Large intestine (tissue), 3 donors: Measurements from ENCODE around the gene TRABD2A. TPM values are rescaled to one million over a fixed set of nuclear protein-coding genes. Genes with fewer than 3 reads are reported as not detected.

Experiments used
- DNase-seq, 2 donors: peaks; one replicate each; pipeline versions ENCODE4 v3.0.0 to v3.0.0-alpha.2; 2013
- H3K27ac ChIP-seq: one replicate; pipeline ENCODE4 v1.5.1; 2013; ENCODE audit warnings: low read length
- H3K27me3 ChIP-seq: 2 replicates; pipeline ENCODE4 v1.6.1; 2013; ENCODE audit warnings: low read length; ENCODE audit not compliant: control insufficient read depth, insufficient read depth
- H3K36me3 ChIP-seq: 2 replicates; pipeline ENCODE4 v1.6.1; 2013; ENCODE audit warnings: low read length; ENCODE audit not compliant: control insufficient read depth, insufficient read depth
- H3K4me1 ChIP-seq: one replicate; pipeline ENCODE4 v1.6.1; 2013; ENCODE audit warnings: low read length; ENCODE audit not compliant: control insufficient read depth, insufficient read depth
- H3K4me3 ChIP-seq: one replicate; pipeline ENCODE4 v1.5.1; 2013; ENCODE audit warnings: low read length
- H3K9me3 ChIP-seq: one replicate; pipeline ENCODE4 v1.6.1; 2013; ENCODE audit warnings: mild to moderate bottlenecking, low read depth, low read length, moderate library complexity; ENCODE audit not compliant: control insufficient read depth
- WGBS: methylation state at CpG from one replicate; pipeline ENCODE4 v1.1.5; 2013; ENCODE audit warnings: low lambda C conversion rate; ENCODE audit not compliant: insufficient coverage; 5-methylcytosine and 5-hydroxymethylcytosine counted together
- polyA plus RNA-seq: library from polyadenylated mRNA; unstranded; fragments of 120-200 nt; gene quantifications from one replicate; pipeline ENCODE4 v1.2.1, GENCODE V29; 2013

TRABD2A gene
- polyA plus RNA-seq, 1 donor = 18.0 TPM

GRCh38 chr2:84851876-84852275 is 29.0 kb downstream of the TRABD2A start:
- Histone ChIP-seq H3K4me1 (peaks cover 10% of the 10 kb centered on the region), H3K36me3 (no peaks in the 10 kb centered on the region), H3K27me3 (no peaks in the 10 kb centered on the region), H3K4me3 (no peak overlapping the region), H3K27ac (no peak overlapping the region), H3K9me3 (no peaks in the 10 kb centered on the region)
- no peak for DNase-seq
- no CpG with 5 or more reads among the region's 3 CpGs for WGBS

GRCh38 chr2:84850471-84850870 is 30.4 kb downstream of the TRABD2A start:
- Histone ChIP-seq H3K4me3 (no peak overlapping the region), H3K36me3 (no peaks in the 10 kb centered on the region), H3K27ac (no peak overlapping the region), H3K27me3 (no peaks in the 10 kb centered on the region), H3K4me1 (peaks cover 8% of the 10 kb centered on the region), H3K9me3 (no peaks in the 10 kb centered on the region)
- WGBS = no CpG with 5 or more reads among the region's 4 CpGs
- DNase-seq = no peak

GRCh38 chr2:84849271-84849952 is 31.5 kb downstream of the TRABD2A start:
- H3K4me3 ChIP-seq = no peak overlapping the region
- no peaks in the 10 kb centered on the region for H3K27me3 ChIP-seq
- no peak overlapping the region for H3K27ac ChIP-seq
- no peaks in the 10 kb centered on the region for H3K36me3 ChIP-seq
- DNase-seq = no peak
- WGBS = no CpG with 5 or more reads among the region's 8 CpGs
- H3K4me1 ChIP-seq = peaks cover under 1% of the 10 kb centered on the region
- H3K9me3 ChIP-seq = no peaks in the 10 kb centered on the region

- Histone ChIP-seq H3K27me3 (no peaks in the 10 kb centered on the region), H3K27ac (no peak overlapping the region)
- WGBS = no CpG with 5 or more reads among the region's 5 CpGs
Measured at GRCh38 chr2:84847326-84848050, 33.4 kb downstream of the TRABD2A start.

GRCh38 chr2:84846741-84847142 is 34.1 kb downstream of the TRABD2A start:
- no peak overlapping the region for H3K4me3 ChIP-seq
- no peak overlapping the region for H3K27ac ChIP-seq
- peak in 1 of 2 donors; percentile 9 for DNase-seq
- no peaks in the 10 kb centered on the region for H3K36me3 ChIP-seq
- no CpG with 5 or more reads among the region's 2 CpGs for WGBS
- H3K9me3 ChIP-seq = no peaks in the 10 kb centered on the region
- H3K27me3 ChIP-seq = no peaks in the 10 kb centered on the region
- H3K4me1 ChIP-seq = no peaks in the 10 kb centered on the region

More at GRCh38 chr2:84847326-84848050, 33.4 kb downstream of the TRABD2A start:
- H3K4me3 ChIP-seq = no peak overlapping the region
- no peaks in the 10 kb centered on the region for H3K4me1 ChIP-seq
- no peak for DNase-seq
- no peaks in the 10 kb centered on the region for H3K9me3 ChIP-seq
- no peaks in the 10 kb centered on the region for H3K36me3 ChIP-seq

GRCh38 chr2:84846041-84846663 is 34.7 kb downstream of the TRABD2A start:
- Histone ChIP-seq H3K9me3 (no peaks in the 10 kb centered on the region), H3K4me1 (no peaks in the 10 kb centered on the region), H3K27me3 (no peaks in the 10 kb centered on the region), H3K36me3 (no peaks in the 10 kb centered on the region), H3K4me3 (no peak overlapping the region), H3K27ac (no peak overlapping the region)
- 100% methylated on average over 1 of the region's 5 CpGs for WGBS
- no peak for DNase-seq

- Histone ChIP-seq H3K9me3 (no peaks in the 10 kb centered on the region), H3K4me3 (no peak overlapping the region), H3K36me3 (peaks cover under 1% of the 10 kb centered on the region), H3K27ac (no peak overlapping the region), H3K4me1 (no peaks in the 10 kb centered on the region), H3K27me3 (no peaks in the 10 kb centered on the region)
- WGBS = no CpG with 5 or more reads among the region's 8 CpGs
- DNase-seq = no peak
Measured at GRCh38 chr2:84844141-84844540, 36.7 kb downstream of the TRABD2A start.

GRCh38 chr2:84841577-84841976 is 39.3 kb downstream of the TRABD2A start:
- H3K36me3 ChIP-seq = peaks cover 7% of the 10 kb centered on the region
- no peak overlapping the region for H3K4me3 ChIP-seq
- no peak overlapping the region for H3K27ac ChIP-seq
- H3K27me3 ChIP-seq = no peaks in the 10 kb centered on the region
- DNase-seq = no peak
- no CpG with 5 or more reads among the region's 6 CpGs for WGBS
- H3K4me1 ChIP-seq = no peaks in the 10 kb centered on the region
- peaks cover 4% of the 10 kb centered on the region for H3K9me3 ChIP-seq

GRCh38 chr2:84840306-84840705 is 40.6 kb downstream of the TRABD2A start:
- 40% methylated on average over 1 of the region's 3 CpGs for WGBS
- Histone ChIP-seq H3K36me3 (peaks cover 7% of the 10 kb centered on the region), H3K9me3 (peaks cover 6% of the 10 kb centered on the region), H3K27me3 (no peaks in the 10 kb centered on the region), H3K4me3 (no peak overlapping the region), H3K27ac (no peak overlapping the region), H3K4me1 (no peaks in the 10 kb centered on the region)
- no peak for DNase-seq

- Histone ChIP-seq H3K9me3 (peaks cover 6% of the 10 kb centered on the region), H3K27me3 (no peaks in the 10 kb centered on the region), H3K27ac (no peak overlapping the region), H3K4me1 (no peaks in the 10 kb centered on the region), H3K4me3 (no peak overlapping the region), H3K36me3 (peaks cover 7% of the 10 kb centered on the region)
- no peak for DNase-seq
- WGBS = no CpG with 5 or more reads among the region's 4 CpGs
Measured at GRCh38 chr2:84839851-84840250, 41.0 kb downstream of the TRABD2A start.
